GM12865 (cell line): ENCODE measurements around the gene PCSK2.

Source experiments
- DNase-seq: peaks from one replicate; pipeline ENCODE4 v3.0.0; 2010; ENCODE audit warnings: low read depth
- H3K4me3 ChIP-seq: 2 replicates; pipeline ENCODE4 v1.5.1; 2011; ENCODE audit warnings: mild to moderate bottlenecking, low read depth, low read length, control low read depth
- CTCF ChIP-seq: IDR thresholded peaks from 2 replicates; pipeline ENCODE4 v1.5.1; 2011; ENCODE audit warnings: low read length, control low read depth, low read depth, inconsistent platforms; ENCODE audit not compliant: insufficient read depth; ENCODE audit errors: missing control alignments

The PCSK2 gene

GRCh38 chr20:17497821-17498580, 271.2 kb downstream of the PCSK2 start:
- TF ChIP-seq CTCF, result no peak
- H3K4me3 ChIP-seq, result no peak overlapping the region
- DNase-seq, result no peak

- DNase-seq, result no peak
- H3K4me3 ChIP-seq, result no peak overlapping the region
- no peak for TF ChIP-seq CTCF
Observed at GRCh38 chr20:17498641-17499040, 271.8 kb downstream of the PCSK2 start.

- H3K4me3 ChIP-seq, result no peak overlapping the region
- TF ChIP-seq CTCF, result no peak
- DNase-seq, result no peak
Observed at GRCh38 chr20:17499041-17499440, 272.2 kb downstream of the PCSK2 start.

- DNase-seq, result no peak
- H3K4me3 ChIP-seq, result no peak overlapping the region
- no peak for TF ChIP-seq CTCF
Observed at GRCh38 chr20:17500271-17500670, 273.4 kb downstream of the PCSK2 start.

- no peak overlapping the region for H3K4me3 ChIP-seq
- no peak for TF ChIP-seq CTCF
- no peak for DNase-seq
Observed at GRCh38 chr20:17500826-17501225, 274.0 kb downstream of the PCSK2 start.

GRCh38 chr20:17501701-17502100, 274.9 kb downstream of the PCSK2 start:
- H3K4me3 ChIP-seq, result no peak overlapping the region
- TF ChIP-seq CTCF, result no peak
- DNase-seq, result no peak

GRCh38 chr20:17502105-17502504, 275.3 kb downstream of the PCSK2 start:
- TF ChIP-seq CTCF, result no peak
- no peak for DNase-seq
- no peak overlapping the region for H3K4me3 ChIP-seq
